ENCODE measurements around the gene EXOC7.
"Not testable (repeated sequence)": the region's sequence is repeated elsewhere in the genome, so short reads cannot be mapped to it uniquely, and the experiment has no call there.

EXOC7 gene

DNA sequence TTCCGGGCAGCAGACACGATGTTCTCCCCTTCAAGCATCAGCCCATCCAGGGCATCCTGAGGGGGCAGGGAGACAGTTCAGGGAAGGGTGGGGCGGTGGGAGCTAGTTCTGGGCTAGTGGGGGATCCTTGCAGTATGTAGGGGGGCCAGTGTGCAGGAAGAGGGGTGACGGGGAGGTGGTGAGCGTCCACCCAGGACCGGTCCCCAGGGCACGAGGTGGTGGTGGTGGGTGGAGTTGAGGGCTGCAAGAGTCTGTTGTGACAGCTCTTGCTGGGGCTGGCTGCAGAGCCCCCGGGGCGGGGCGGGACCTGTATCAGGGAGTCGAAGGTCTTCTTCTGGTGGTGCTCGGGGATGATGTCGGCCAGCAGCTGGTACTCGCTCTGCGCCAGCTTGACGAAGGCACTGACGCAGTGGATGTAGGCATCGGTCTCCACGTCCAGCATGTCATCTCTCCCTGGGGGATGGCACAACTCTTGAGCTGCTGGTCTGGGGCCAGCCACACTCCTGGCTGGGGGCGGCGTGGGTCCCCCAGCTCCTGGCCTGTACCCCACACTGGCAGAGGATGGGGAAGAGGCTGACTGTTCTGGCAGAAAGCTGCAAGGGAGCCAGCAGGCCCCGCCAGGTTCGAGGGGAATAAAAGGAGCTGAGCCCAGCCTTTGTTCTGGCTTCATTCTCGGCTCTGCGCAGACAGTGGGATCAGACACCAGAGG, 14.6 kb downstream of the EXOC7 start:
- no peak for DNase-seq (ENCODE audit: low read depth, low spot score)

DNA sequence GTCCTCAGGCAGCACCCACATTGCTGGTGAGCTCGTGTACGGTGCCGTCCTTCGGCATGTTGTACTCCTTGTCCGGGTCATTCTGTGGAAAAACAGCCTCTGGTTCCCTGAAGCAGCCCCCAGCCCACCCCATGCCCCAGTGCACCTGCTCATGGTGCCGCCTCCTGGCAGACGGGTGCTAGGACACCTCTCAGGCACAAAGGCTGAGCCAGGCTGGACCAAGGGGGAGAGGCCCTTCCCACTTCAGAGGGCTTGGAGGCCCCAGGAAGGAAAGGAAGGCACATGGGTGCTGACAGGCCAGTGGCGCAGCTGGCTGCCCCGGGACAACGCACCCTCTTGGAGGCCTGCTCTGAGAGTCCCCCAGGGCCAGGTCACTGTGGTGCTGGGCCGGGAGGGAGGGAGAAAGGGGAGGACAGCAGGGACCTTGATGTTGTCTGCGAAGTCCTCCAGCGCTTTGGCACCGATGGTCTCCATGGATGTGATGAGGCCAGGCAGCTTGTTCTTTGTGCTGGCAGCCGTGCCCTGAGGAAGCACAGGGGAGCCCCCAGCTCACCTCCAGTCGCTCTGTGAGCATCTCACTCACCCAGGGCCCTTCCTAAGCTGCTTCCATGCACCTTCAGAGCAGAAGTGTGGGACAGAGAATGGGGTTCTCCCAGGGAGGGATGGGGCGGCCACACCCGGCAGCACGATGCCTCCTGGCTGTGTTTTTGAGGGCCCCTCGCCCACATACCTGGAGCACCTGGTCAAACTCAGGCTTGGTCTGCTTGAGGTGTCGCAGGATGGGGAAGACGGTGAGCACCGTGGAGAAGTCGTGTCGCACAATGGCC, 15.3 kb downstream of the EXOC7 start:
- DNase-seq (ENCODE audit: low read depth, low spot score), result no peak

DNA sequence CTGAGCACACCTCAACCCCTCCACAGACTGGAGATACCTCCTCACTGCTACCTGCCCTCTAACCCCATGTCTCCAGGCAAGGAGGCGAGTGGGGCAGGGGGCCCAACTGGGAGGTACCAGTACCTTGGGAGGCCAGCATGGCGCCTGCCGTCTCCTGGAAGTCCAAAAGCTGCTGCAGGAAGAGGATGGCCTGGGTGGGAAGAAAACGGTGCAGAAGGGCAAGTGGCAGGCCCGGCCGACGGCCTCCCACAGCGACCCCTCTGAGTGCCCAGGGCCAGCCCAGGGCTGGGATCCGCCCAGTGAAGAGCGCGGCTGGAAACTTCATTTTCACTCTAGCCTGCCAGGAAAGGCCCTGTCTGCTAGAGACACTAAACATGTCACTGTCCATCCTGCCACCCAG, 16.1 kb downstream of the EXOC7 start:
- DNase-seq (ENCODE audit: low read depth, low spot score), result no peak

DNA sequence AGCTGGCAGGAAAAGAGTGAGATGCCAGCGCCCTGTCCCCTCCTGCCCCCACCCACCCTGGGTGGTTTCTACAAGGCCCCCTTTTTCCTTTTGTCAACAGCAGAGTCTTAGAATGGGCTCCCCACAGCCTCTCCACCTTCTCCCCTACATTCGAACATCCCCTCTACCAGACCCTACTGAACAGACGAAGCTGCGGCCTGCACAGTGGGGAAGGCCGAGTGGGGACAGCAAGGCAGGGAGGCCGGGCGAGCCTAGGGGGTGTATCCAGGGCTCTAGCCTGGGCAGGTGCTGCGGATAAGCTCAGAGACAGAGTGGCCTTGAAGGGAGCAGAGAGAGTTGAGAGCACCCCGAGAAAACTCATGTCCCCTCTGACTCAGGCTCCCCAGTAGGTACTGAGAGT, 17.2 kb downstream of the EXOC7 start:
- no peak for DNase-seq (ENCODE audit: low read depth, low spot score)

DNA sequence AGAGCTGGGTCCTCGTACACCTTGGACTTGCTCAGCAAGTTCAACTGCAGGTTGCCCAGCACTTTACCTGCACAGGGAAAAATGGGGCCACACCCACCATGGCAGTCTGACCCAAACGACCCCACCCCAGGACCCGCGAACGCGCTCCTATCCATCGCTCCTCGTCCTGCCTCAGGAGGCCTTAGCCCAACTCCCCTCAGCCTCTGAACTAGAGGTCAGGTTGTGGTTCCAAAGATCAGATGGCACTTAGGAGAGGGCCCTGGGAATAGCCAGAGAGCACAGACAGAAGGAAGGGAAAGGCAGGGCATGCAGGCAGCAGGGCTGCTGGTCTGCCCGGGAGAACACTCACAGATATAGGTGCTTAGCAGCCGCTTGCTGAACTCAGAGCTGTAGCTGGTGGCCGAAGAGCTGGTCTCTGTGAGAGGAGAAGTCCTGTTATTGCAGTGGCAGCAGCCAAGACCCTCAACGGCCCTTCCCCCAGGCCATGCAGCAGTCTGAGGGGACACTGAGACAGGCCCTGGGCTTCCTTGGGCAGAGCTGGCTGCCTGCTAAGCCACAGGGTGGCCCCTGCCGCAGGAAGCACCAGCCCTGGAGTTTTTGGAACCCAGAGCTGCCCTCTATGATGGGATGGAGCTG, 17.7 kb downstream of the EXOC7 start:
- DNase-seq (ENCODE audit: low read depth, low spot score), result no peak

GRCh38 chr17:76085066-76085730, 18.4 kb downstream of the EXOC7 start:
- DNase-seq (ENCODE audit: low read depth, low spot score), result no peak

GRCh38 chr17:76083536-76084182, 19.9 kb downstream of the EXOC7 start:
- no peak for DNase-seq (ENCODE audit: low read depth, low spot score)

- peak; percentile 47 for DNase-seq (ENCODE audit: low read depth, low spot score)
Observed at GRCh38 chr17:76082326-76083251, 21.0 kb downstream of the EXOC7 start.

- no peak for DNase-seq (ENCODE audit: low read depth, low spot score)
Observed at GRCh38 chr17:76081295-76082210, 22.0 kb downstream of the EXOC7 start.

GRCh38 chr17:76080768-76081287, 22.8 kb downstream of the EXOC7 start:
- no peak for DNase-seq (ENCODE audit: low read depth, low spot score)

GRCh38 chr17:76079956-76080767, 23.4 kb downstream of the EXOC7 start:
- DNase-seq (ENCODE audit: low read depth, low spot score), result no peak

DNA sequence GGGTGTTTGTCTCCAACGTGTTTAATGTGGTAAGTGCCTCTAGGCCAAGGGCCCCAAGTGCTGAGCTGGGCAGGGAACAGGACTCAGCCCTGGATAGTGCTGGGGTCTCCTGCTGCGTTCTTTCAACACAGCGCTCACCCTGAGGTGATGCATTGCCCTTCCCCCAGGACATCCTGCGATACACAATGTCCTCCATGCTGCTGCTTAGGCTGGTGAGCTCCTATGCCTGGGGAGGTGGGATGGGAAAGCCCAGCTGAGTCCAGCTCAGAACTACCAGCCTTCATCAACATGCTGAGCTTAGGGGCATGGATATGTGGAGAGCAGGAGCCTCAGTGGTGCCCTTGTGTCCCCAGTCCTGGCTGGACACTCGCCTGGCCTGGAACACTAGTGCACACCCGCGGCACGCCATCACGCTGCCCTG, 24.0 kb downstream of the EXOC7 start:
- DNase-seq (ENCODE audit: low read depth, low spot score), result no peak

DNA sequence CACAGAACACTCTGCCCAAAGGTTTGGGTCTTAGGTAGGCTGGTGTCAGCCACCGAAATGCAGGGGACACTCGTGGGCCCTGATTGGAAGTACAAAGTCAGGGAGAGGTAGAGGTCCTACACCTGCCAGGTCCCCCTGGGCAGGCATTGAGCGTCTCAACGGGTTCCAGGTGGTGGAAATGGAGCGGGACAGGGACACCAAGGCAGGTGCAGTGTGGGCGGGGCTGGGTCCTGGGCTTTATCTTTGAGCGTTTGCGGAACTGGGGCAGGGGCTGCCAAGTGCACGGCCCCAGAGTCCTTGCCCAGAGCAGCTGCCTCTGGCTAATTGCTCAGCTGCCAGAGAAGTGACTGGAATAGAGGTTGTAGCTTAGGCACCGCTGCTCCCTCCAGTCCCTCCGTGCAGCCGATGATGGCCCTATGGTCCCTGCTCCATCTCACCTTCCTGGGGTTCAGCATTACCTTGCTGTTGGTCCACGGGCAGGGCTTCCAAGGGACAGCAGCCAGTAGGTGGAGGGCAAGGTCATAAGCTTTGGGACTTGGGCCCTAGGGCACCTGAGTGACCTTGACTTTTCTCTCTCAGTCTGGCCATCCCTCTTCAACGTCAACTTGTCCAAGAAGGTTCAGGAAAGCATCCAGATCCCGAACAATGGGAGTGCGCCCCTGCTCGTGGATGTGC, 24.6 kb downstream of the EXOC7 start, which contains the start of gene ZACN:
ZACN (plus strand) TSS at position 323 of the 675 bp plus-strand sequence; CDS start at position 406, 83 bp downstream.
- no peak for DNase-seq (ENCODE audit: low read depth, low spot score)

DNA sequence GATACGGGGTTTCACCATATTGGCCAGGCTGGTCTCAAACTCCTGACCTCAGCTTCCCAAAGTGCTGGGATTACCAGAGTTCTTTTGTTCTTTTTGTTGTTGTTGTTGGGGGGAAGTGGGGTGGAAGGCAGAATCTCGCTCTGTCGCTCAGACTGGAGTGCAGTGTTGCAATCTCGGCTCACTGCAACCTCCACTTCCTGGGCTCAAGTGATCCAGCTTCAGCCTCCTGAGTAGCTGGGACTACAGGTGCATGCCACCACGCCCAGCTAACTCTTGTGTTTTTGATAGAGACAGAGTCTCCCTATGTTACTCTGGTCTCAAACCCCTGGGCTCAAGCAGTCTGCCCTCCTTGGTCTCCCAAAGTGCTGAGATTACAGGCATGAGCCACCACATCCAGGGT, 25.2 kb downstream of the EXOC7 start:
- DNase-seq (ENCODE audit: low read depth, low spot score), result not testable (repeated sequence)

GRCh38 chr17:76077584-76078110, 25.9 kb downstream of the EXOC7 start:
- no peak for DNase-seq (ENCODE audit: low read depth, low spot score)

GRCh38 chr17:76076765-76077583, 26.6 kb downstream of the EXOC7 start:
- DNase-seq (ENCODE audit: low read depth, low spot score), result no peak
